Ishikawa (cell line): Measurements from ENCODE around the gene DAB2.

Experiments used
- CEBPB ChIP-seq: IDR thresholded peaks from 2 replicates; pipeline ENCODE4 v1.6.1; 2012
- FOXM1 ChIP-seq: IDR thresholded peaks from 2 replicates; pipeline ENCODE4 v1.6.1; 2012; ENCODE audit warnings: low read depth, borderline replicate concordance

DNA sequence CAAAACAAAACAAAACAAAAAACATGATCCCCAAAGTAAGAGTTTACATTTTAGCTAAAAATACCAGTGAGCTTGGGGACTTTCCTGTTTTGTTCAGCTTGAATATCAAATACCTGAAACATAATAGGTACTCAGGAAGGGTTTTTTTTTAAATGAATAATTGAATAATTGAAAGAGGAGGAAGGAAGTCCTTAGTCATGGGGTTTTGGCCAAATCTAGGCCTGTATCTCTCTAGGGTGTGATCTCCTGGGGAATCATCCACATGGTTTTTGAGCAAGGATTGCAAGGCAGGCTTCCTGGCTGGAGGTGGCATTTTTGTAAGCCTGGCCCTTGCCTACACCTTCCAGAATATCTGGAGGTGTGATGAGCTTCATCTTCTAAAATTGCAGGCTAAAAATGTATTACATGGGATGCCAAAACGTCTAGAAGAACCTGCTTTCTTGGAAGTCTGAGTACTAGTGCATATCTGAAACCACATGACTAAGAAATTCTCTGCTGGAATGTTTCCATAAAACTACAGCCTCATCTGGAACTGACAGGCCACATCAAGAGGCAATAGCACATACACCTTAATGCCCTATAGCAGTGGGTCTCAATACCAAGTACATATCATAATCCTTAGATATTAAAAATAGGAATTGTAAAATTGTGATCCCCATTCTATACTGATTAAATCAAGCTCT, 70.9 kb downstream of the DAB2 start:
- TF ChIP-seq CEBPB (no peak), FOXM1 (no peak)
